GM18868 (cell line): Measurements from ENCODE around the gene PLEKHM1.
"Not testable (repeated sequence)": the region's sequence is repeated elsewhere in the genome, so short reads cannot be mapped to it uniquely, and the experiment has no call there.

ENCODE experiments used
- ATAC-seq: cut with Tn5 transposase; IDR thresholded peaks from one replicate; pipeline ENCODE4 v1.9.1; 2021; ENCODE audit warnings: mild to moderate bottlenecking, moderate library complexity; ENCODE audit not compliant: unreplicated experiment

The PLEKHM1 gene

GRCh38 chr17:45490615-45491433, at the start of gene PLEKHM1:
Gene PLEKHM1 (minus strand): TSS chr17:45490721. CDS start chr17:45482484, 8,237 bp downstream.
- peak; percentile 93 for ATAC-seq

- not testable (repeated sequence) for ATAC-seq
Observed at GRCh38 chr17:45538168-45538567, 47.6 kb upstream of the PLEKHM1 start.

- ATAC-seq: not testable (repeated sequence)
Observed at GRCh38 chr17:45506072-45506471, 15.6 kb upstream of the PLEKHM1 start.

- ATAC-seq: not testable (repeated sequence)
Observed at GRCh38 chr17:45505183-45505582, 14.7 kb upstream of the PLEKHM1 start.

GRCh38 chr17:45501092-45501707, 10.7 kb upstream of the PLEKHM1 start:
- not testable (repeated sequence) for ATAC-seq

- ATAC-seq: not testable (repeated sequence)
Observed at GRCh38 chr17:45500478-45500877, 10.0 kb upstream of the PLEKHM1 start.

- not testable (repeated sequence) for ATAC-seq
Observed at GRCh38 chr17:45499208-45499607, 8.7 kb upstream of the PLEKHM1 start.

- not testable (repeated sequence) for ATAC-seq
Observed at GRCh38 chr17:45498377-45498776, 7.9 kb upstream of the PLEKHM1 start.

GRCh38 chr17:45497449-45497848, 6.9 kb upstream of the PLEKHM1 start:
- not testable (repeated sequence) for ATAC-seq

- ATAC-seq: not testable (repeated sequence)
Observed at GRCh38 chr17:45496507-45496906, 6.0 kb upstream of the PLEKHM1 start.

GRCh38 chr17:45494556-45494955, 4.0 kb upstream of the PLEKHM1 start:
- not testable (repeated sequence) for ATAC-seq

- ATAC-seq: not testable (repeated sequence)
Observed at GRCh38 chr17:45492156-45492555, 1.6 kb upstream of the PLEKHM1 start.

GRCh38 chr17:45490198-45490597, 323 bp downstream of the PLEKHM1 start:
- ATAC-seq: peak; percentile 14

- ATAC-seq: not testable (repeated sequence)
Observed at GRCh38 chr17:45487704-45488103, 2.8 kb downstream of the PLEKHM1 start.

GRCh38 chr17:45483591-45484216, 6.8 kb downstream of the PLEKHM1 start:
- ATAC-seq: not testable (repeated sequence)

- not testable (repeated sequence) for ATAC-seq
Observed at GRCh38 chr17:45483177-45483576, 7.3 kb downstream of the PLEKHM1 start.

- not testable (repeated sequence) for ATAC-seq
Observed at GRCh38 chr17:45482317-45482716, 8.2 kb downstream of the PLEKHM1 start.

- not testable (repeated sequence) for ATAC-seq
Observed at GRCh38 chr17:45475436-45475835, 15.1 kb downstream of the PLEKHM1 start.

- ATAC-seq: not testable (repeated sequence)
Observed at GRCh38 chr17:45472249-45472648, 18.3 kb downstream of the PLEKHM1 start.

GRCh38 chr17:45469204-45469563, 21.3 kb downstream of the PLEKHM1 start:
- ATAC-seq: not testable (repeated sequence)
